Activated CD4-positive, alpha-beta T cell treated with anti-CD3 and anti-CD28 coated beads for 1 hour (primary cell): Measurements from ENCODE around the gene IGFBPL1.
"Not testable (repeated sequence)": the region's sequence is repeated elsewhere in the genome, so short reads cannot be mapped to it uniquely, and the experiment has no call there.

Source experiments
- DNase-seq: peaks from one replicate; pipeline ENCODE4 v3.0.0-alpha.2; 2020

Gene IGFBPL1

GRCh38 chr9:38395653-38396370, 28.4 kb downstream of the IGFBPL1 start:
- DNase-seq: no peak

GRCh38 chr9:38394416-38394815, 29.8 kb downstream of the IGFBPL1 start:
- DNase-seq: no peak

GRCh38 chr9:38393128-38393796, 31.0 kb downstream of the IGFBPL1 start:
- no peak for DNase-seq

- peak; percentile 32 for DNase-seq
These were observed 31.8 kb downstream of the IGFBPL1 start, which contains the start of gene ALDH1B1 for GRCh38 chr9:38392235-38393127. Gene ALDH1B1, plus strand, starts transcription at chr9:38392702. Its CDS starts 3,047 bp downstream, at chr9:38395749.

GRCh38 chr9:38391278-38392118, 32.8 kb downstream of the IGFBPL1 start:
- DNase-seq: no peak

- DNase-seq: no peak
These were observed 33.4 kb downstream of the IGFBPL1 start for GRCh38 chr9:38390851-38391250.

GRCh38 chr9:38390442-38390841, 33.8 kb downstream of the IGFBPL1 start:
- DNase-seq: no peak

- DNase-seq: no peak
These were observed 34.9 kb downstream of the IGFBPL1 start for GRCh38 chr9:38389313-38389712.

GRCh38 chr9:38388283-38389223, 35.7 kb downstream of the IGFBPL1 start:
- no peak for DNase-seq

GRCh38 chr9:38387751-38388150, 36.5 kb downstream of the IGFBPL1 start:
- DNase-seq: no peak

- no peak for DNase-seq
These were observed 37.2 kb downstream of the IGFBPL1 start for GRCh38 chr9:38387066-38387465.

GRCh38 chr9:38386319-38386895, 37.8 kb downstream of the IGFBPL1 start:
- no peak for DNase-seq

GRCh38 chr9:38385896-38386295, 38.4 kb downstream of the IGFBPL1 start:
- no peak for DNase-seq

- DNase-seq: no peak
These were observed 39.0 kb downstream of the IGFBPL1 start for GRCh38 chr9:38384990-38385848.

GRCh38 chr9:38382141-38382540, 42.1 kb downstream of the IGFBPL1 start:
- no peak for DNase-seq

- no peak for DNase-seq
These were observed 43.3 kb downstream of the IGFBPL1 start for GRCh38 chr9:38380872-38381534.

GRCh38 chr9:38380230-38380871, 43.9 kb downstream of the IGFBPL1 start:
- DNase-seq: no peak

- not testable (repeated sequence) for DNase-seq
These were observed 46.7 kb downstream of the IGFBPL1 start for GRCh38 chr9:38377336-38378083.
